Astrocyte (in vitro differentiated cells and primary cell): Measurements from ENCODE around the gene LINGO3.

Experiments used
- CTCF ChIP-seq: IDR thresholded peaks from 2 replicates; pipeline ENCODE4 v1.5.1; 2011; ENCODE audit warnings: low read depth, mild to moderate bottlenecking, inconsistent platforms, low read length, moderate library complexity; ENCODE audit not compliant: insufficient read depth
- EZH2 ChIP-seq: IDR thresholded peaks from 2 replicates; pipeline ENCODE4 v1.6.1; 2012; ENCODE audit warnings: mild to moderate bottlenecking, low read length, inconsistent platforms; ENCODE audit not compliant: insufficient read depth

DNA sequence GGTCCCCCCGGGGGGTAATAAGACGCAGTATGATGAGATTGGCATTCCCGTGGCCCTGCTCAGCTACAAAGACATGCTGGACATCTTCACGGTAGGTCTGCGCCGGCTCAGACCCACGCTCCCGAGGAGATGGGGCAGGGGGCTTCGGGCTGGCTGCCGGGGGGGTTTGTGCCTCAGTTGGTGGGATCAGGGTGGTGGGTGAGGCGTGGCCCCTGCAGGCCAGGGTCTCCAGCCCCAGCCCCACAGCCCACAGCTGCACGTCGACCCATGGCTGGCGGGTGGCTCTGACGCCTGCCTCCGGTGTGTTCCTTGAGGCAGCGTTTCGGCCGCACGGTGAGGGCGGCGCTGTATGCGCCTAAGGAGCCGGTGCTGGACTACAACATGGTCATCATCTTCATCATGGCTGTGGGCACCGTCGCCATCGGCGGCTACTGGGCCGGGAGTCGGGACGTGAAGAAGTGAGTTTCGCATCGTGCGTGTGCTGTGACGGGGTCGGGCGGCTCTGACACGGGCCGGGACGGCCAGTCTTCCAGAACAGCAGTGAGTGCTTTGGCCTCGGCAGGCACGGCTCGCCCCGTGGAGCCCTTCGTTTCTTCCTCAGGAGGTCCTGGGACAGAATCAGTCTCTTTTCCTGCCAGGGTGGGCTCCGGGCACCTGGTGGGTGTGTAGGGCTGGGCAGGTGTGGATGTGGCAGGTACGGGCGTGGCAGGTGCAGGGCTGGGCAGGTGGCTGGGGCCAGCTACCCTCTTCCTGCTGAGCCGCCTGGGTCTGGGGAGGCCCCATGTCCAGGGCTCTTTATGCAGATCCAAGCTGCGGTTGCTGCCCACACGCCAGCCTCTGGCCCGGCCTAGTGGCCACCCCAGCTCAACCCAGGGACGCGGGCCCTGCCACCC lies 31.0 kb upstream of the LINGO3 start:
- TF ChIP-seq CTCF (no peak), EZH2 (no peak)
